GM04503 (cell line): Measurements from ENCODE around the gene ANKRD61.
"Not testable (repeated sequence)": the region's sequence is repeated elsewhere in the genome, so short reads cannot be mapped to it uniquely, and the experiment has no call there.

Experiments used
- DNase-seq: peaks from one replicate; pipeline ENCODE4 v3.0.0-alpha.2; 2012; ENCODE audit warnings: low read depth

Gene ANKRD61

DNA sequence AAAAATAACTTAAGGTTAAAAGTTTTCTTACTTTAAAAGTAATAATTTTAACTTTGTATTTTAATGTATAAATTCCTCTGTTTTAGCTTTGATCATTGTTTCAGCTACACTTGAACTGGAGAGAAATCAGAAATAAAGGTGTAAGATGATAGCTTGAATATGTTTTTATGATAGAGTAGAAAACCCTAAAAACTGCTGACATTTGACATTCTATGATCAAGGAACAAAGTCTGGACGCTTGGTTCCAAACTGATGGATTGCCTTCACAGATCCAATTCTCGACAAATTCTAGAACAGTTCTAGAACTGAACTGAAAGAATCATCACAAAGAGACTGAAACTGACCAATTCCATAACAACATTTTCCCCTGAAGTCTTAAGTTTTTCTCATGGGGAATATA lies at the start of gene ANKRD61:
ANKRD61 (plus strand) TSS at position 389 of the 400 bp plus-strand sequence; CDS start at position 389, 0 bp downstream.
- DNase-seq = no peak

DNA sequence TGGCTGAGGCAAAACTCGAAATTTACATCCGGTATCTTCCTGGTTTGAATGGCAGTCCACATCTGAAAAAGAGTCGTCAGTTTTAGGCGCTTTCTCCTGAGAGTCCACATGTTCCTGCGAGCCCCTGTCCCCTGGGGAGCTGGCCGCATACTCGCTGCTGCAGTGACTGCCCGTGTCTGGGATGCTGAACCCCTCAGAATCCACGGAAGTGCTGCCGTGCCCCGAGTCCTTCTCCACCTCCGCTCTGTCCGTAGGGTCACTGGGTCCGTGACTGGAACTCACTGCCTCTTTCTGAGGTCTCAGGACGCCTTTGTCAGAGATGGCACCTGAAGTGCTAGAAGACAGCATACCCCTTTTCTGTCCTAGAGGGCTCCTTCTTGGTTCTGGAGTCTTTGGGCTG lies 44.1 kb upstream of the ANKRD61 start:
- DNase-seq = not testable (repeated sequence)

DNA sequence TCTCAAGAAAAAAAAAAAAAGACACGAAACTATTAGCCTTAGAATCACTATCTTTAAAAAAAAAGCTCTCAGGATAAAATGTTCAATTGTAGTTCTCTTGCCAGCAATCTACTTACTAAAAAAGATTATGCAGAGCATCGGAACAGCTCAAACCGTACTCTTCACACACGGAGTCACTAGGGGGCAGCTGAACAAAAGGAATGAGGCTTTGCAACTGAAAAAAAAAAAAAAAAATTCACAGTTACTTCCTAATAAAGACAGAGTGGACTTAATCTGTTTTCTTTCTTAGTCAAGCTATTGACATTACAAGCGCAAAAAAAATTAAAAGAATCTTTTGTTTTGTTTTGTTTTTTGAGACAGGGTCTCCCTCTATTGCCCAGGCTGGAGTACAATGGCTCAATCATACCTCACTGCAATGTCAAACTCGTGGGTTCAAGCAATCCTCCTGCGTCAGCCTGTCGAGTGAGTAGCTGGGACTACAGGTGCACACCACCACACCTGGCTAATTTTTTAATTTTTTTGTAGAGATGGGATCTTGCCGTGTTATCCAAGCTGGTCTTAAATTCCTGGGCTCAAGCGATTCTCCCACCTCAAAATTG lies 33.9 kb upstream of the ANKRD61 start:
- DNase-seq = peak; percentile 26

DNA sequence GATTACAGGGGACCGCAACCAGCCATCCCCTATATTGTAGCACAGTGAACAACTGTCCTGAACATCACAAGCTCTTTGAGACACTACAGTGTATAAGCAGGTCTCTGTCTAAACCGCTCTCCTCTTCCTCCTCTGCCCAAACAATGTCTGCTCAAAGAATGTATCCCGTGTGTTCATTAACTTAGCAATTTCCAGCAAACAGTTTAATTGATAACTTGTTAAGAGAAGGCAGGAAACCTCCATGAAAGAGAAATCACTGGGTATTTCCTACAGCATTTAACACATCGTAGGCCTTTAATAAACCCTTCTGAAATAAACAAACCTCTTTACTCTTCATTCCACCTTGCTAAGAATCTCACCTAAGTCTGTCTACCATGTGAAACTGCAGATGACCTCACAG lies 23.8 kb upstream of the ANKRD61 start:
- no peak for DNase-seq

DNA sequence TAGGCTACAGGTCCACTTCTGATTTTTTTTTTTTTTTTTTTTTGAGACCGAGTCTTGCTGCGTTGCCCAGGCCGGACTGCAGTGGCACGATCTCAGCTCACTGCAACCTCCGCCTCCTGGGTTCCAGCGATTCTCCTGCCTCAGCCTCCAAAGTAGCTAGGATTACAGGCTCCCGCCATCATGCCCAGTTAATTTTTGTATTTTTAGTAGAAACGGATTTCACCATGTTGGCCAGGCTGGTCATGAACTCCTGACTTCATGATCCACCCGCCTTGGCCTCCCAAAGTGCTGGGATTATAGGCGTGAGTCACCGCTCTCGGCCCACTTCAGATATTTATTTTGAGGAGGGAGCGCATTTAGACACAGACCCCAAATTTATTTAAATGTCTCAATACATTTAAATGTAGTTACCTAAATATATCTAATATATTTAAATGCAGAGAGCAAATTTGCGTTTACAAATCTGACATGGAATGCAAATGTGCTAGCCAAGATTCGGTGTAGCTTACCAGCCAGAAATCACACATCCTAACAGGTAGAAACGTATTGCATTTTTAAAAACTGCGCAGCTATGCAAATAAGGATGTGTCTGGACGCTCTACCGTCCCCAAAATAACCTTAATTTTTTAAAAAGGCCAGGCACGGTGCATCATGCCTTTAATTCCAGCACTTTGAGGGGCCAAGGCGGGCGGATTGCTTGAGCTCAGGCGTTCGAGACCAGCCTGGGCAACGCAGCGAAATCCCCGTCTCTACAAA lies 23.2 kb upstream of the ANKRD61 start:
- DNase-seq = not testable (repeated sequence)

DNA sequence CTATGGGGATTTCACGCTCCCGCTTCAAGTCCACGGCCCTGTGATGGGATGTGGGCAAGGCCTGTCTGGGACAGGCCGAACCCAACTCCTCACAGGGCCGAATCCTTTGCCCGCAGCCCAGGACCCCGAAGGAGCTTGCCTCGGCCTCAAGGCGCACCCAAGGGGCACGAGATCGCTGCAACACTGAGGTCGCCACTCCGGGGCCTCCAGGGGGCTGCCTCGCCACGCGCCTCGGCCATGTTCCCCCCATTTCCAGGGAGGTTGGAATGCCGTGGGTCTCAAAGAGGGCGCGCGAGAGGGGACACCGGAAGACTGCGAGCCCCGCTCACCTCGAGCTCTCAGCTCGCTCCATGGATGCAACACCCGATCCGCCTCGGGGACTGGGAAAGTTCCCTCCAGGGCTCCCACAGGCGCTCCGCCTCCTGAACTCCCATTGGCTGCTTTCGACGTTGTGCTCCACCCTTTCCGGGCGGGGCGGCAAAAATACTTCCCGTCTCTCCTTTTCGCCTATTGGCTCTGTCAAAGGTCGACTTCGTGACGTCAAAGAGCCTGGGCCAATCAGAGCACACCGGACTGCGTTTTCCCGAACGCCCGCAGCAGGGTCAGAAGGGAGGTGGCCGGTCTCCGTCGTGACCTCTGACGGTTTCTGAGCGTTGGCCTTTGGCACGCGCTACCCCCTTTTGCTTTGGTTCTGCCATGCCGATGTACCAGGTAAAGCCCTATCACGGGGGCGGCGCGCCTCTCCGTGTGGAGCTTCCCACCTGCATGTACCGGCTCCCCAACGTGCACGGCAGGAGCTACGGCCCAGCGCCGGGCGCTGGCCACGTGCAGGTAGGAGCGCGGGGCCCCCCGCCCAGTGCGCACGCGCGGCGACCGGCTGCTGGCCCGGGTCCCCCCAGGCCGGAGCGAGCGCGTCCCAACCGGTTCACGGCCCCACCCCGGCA lies 22.2 kb upstream of the ANKRD61 start, which contains the start of the genes AIMP2 and PMS2:
AIMP2 (plus strand) TSS at position 605 of the 944 bp plus-strand sequence; CDS start at position 697, 92 bp downstream.
PMS2 (minus strand) TSS at position 382 of the 944 bp plus-strand sequence; CDS start at position 352, 30 bp downstream.
- peak; percentile 96 for DNase-seq

DNA sequence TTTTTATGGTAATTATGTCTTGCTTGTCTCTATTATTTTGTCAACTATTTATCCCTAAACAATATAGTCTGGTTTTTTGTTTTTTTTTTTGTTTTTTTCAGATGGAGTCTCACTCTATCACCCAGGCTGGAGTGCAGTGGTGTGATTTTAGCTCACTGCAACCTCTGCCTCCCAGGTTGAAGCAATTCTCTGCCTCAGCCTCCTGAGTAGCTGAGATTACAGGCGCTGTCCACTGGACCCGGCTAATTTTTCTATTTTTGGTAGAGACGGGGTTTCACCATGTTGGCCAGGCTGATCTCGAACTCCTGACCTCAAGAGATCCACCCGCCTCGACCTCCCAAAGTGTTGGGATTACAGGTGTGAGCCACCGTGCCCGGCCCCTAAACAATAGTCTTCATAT lies 20.8 kb upstream of the ANKRD61 start:
- not testable (repeated sequence) for DNase-seq

DNA sequence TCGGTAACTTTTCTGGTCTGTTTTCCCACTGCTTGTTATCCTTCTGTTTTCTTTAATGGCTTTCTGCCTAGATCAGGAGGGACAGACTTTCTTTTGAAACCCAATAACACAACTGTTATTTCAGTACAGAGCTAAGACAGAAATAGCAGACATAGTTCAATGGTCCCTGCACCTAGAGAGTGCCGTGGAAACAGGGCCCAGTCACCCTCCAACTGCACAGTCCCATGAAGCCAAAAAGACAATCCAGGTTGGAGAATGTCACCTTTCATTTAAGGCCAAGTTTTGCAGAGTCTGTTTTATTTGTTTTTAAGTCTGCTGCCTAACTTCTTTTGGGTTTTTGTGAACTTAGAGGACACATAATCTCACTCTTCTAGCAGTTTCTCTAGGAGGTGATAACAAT lies 19.6 kb upstream of the ANKRD61 start:
- DNase-seq = no peak

DNA sequence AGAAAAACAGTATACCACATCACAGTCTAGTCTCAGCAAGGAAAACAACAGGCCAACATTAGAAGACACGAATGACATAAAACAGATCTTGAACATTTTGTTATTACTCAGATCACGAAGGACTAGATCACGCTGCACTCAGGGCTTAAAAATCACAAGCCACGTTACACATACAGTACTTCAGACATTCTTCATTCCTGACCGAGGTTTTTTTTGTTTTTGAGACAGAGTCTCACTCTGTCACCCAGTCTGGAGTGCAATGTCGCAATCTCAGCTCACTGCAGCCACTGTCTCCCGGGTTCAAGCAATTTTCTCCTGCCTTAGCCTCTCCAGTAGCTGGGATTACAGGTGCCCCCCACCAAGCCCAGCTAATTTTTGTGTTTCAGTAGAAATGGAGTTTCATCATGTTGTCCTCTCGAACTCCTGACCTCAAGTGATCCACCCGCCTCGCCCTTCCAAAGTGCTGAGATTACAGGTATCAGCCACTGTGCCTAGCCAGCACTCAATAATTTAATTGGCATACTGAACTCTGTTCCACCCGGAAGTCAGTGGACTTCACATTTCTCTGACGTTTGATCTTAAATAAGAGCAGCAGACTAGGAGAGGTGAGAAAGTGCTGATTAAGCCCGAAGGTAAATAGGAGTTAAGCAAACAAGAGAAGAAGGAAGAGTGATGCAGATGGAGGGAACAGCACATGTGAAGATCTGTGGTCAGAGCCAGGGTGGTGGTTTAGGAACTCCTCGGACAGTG lies 18.6 kb upstream of the ANKRD61 start:
- no peak for DNase-seq

DNA sequence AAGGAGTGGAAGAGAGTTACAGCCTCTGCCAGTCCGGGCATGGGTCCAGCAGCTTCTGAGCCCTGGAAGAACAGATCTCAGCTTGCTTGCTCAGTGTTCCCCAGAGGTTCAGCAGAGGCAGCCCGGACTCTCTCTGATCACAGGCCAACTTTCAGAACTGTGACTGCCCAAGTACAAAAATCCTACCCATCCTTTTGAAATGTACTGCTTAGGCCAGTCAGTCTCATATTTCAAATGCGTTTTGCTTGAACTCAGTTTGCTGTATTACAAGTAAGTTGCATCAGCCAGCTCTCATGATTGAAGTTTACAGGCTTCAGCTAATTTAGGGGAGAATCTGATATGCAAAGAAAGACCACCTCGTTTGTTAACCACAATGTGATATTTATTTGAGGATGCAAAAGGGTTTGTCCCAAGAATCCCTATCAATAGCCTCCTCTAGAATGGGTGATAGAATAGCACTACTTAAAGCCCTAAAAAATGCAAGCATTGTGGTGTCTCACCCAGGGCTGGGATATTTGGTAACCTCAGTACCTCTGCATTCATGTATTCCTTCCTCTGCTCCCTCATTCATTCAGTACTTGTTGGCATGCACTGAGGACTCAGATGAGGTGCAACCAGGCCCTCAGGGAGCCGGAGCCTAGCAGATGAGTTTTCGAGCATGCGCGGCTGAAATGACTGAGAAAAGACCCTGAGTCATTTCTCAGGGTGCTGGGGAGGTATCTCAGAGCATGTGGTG lies 15.1 kb upstream of the ANKRD61 start:
- DNase-seq = peak; percentile 92

DNA sequence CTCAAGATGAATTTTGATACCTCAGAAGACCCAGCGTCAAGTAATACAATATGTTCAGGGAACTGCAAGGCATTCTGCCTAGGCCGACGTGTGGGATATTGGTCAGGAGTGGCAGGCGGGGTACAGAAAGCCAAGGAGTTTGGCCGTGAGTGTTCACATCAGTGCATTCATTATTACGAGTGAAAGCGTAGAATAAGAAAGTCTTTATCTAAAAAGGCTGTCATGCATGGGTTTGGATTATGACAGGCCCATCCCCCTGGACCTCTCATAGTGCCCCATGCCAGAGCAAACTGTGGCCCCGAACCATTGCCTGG lies 14.6 kb upstream of the ANKRD61 start:
- no peak for DNase-seq

DNA sequence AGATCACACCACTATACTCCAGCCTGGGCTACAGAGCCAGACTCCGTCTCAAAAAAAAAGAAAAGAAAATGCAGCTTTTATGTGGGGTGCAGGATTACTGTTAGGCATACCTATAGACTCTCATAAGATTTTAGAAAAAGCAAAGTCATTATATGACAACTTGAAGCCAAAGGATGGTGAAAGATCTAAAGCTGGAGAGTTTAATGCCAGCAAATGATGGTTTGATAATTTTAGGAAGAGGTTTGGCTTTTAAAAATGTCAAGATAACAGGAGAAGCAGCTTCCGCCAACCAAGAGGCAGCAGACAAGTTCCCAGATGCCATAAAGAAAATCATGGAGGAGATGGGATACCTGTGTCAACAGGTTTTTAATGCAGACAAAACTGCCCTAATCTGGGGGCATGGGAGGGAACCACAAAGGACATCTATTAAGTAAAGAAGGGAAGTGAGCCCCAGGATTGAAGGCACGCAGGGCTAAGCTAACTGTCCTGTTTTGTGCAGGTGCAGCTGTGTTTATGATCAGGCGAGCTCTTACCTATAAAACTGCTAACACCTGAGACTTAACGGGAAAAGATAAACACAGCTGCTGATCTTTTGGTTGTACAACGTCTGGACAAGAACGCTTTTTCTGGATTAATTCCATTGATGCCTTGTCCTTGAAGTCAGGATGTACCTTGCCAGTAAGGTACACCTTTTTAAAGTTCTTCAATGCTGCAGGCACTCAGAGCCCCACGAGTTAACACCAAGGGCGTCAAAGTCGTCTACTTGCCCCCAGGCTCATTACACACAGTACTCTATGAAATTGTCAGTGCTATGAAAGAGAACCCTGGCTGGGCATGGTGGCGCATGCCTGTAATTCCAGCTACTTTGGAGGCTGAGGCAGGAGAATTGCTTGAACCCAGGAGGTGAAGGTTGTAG lies 10.5 kb upstream of the ANKRD61 start:
- no peak for DNase-seq

DNA sequence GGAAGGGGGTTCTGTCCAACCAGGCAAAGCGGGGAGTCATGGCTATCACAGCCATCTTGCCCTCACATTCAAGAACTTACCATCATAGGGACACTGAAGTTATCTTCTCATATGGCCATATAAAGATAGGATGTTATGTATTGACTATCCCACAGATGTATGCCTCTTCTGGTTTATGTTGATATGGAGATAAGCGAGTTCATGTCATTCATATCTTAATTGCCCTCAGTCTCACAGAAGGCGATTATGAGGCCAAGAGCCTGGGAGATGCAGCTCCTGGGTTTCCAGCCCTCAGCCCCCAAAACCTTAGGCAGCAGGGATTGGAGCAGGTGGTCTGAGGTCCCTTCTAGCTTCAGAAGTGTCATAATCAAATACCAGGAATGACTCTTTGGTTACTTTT lies 8.5 kb upstream of the ANKRD61 start:
- DNase-seq = no peak

DNA sequence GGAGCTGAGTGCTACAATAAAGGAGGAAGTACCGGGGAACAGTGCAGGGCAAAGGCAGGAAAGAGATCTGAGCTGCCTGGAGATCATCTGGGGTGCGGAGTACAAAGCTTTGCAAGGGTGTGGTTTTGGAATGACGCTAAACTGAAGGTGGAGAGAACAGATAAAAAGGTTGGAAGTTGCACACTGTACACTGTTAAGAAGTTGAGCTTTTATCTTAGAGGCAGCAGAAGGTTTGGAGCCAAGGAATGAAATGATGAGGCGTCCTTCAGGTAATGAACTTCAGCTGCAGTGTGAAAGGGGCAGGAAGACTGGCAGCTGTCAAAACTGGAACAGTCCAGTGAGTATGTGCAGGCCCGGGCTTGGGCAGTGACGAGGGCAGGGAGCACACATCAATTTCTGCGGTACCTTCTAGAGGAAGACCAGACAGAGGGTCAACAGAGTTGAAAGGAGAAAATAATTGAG lies 7.2 kb upstream of the ANKRD61 start:
- DNase-seq = no peak

DNA sequence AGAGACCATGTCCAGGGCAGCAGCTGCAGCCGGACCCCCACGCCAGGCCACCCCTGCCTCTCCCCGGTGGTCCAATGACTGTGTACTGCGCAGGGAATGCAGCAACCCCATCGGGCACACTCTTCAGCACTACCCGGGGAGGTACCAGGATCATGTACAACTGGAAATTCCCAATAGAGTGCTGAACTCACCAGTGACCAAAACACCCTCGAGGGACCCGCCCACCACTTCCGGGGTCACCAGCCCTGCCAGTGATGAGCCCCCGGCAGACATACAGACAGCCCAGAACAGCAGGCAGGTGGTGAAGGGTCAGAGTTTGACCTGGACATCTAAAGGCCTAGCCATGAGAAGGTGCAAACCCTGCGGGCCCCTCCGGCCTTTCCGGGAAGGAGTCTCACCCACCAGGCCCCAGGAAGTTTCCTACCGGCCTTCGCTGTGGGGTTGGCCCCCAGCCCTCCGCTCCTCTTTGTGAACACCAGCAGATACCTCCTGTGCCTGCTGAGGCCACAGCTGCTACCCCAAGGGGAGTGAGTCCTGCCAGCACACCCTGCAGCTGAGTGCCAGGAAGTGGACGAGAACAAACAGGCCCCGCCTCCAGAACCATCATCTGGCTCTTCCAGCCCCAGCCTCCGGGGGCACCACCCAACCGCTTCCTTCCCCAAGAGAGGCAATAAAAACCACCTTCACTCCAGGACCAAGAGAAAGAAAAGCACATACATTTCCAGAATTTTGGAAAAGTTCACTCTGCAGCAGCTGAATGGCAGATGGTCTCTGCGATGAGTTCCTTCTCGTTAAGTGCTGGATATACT lies 5.0 kb upstream of the ANKRD61 start:
- DNase-seq = no peak

DNA sequence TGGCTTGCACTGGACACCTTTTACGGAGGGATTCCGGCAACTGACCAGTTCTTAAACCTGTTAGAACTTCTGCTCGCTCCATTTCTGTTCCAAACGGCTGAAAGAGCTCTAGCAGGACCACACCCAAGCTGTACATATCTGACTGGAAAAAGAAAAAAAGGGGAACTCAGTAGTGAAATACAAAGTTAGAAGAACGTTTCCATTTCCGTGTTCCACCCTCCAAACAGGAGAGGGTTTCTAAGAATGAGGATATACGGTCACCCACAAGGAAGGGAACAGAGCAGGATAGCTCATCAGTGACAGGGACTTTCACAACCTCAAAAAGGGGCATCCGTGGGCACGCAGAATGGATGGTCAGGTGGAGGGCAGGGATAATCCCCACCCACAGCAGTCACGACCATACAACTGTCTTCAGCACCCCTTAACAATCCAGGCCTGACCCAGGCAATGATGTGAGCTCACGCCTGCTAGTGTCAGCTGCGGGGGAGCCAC lies 4.3 kb upstream of the ANKRD61 start:
- DNase-seq = no peak

DNA sequence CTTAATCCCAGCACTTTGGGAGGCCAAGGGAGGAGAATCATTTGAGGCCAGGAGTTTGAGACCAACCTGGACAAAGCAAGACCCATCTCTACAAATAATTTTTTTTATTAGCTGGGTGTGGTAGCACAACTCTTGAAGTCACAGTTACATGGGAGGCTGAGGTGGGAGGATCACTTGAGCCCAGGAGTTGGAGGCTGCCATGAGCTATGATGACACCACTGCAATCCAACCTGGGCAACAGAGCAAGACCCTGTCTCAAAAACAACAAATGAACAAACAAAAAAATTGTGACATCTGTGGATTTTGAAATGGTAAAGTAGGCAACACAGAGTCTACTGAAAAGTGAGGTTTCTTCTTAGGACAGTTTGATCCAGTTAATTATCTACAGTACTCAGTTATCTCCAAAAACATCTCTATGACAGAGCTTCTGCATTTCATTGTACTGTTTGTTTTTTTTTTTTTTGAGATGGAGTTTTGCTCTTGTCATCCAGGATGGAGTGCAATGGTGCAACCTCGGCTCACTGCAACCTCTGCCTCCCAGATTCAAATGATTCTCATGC lies 3.3 kb upstream of the ANKRD61 start:
- DNase-seq = no peak

DNA sequence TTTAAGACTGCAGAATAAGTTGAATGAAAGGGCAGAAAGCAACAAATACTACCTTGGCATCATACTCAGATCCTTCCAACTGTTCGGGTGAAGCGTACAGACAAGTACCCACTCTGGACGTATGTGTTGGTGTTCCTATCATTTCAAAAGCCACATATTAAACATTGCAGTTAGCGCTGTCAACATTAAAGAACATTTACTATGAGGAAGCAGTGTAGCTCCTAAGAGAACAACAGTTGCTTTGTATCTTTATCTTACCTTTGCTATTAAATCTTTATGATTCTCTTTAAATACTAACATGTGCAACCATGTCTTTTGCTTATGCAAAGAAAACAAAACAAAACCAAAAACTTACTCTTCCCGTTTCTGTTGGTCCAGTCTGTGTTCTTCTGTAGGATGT lies 2.6 kb upstream of the ANKRD61 start:
- DNase-seq = no peak

DNA sequence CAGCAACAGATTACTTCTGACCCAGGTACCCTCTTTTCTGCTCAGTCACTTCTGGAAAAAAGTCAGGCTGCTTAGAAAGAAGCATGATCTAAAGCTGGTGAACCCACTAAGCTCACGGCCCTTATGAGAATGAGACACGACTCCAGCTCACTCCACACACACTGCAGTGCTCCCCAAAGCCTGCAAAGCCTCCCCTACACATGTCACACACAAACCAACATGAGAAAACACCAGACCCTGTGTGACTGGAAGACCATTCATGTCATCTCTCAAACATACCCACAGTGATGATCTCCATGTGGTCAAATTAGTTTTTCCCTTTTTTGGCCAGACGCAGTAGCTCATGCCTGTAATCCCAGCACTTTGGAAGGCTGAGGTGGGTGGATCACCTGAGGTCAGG lies 391 bp downstream of the ANKRD61 start:
- no peak for DNase-seq
